GDM1 (cell line): ENCODE measurements around the gene CASP2.

Source experiments
- DNase-seq: peaks from one replicate; lab custom pipeline; 2025; lab: John Stamatoyannopoulos, UW

CASP2 gene

GRCh38 chr7:143331179-143331801, 43.1 kb downstream of the CASP2 start:
- DNase-seq = peak; percentile 36

GRCh38 chr7:143334244-143334643, 46.1 kb downstream of the CASP2 start:
- no peak for DNase-seq

GRCh38 chr7:143337216-143337615, 49.1 kb downstream of the CASP2 start:
- no peak for DNase-seq

- DNase-seq = no peak
Observed at GRCh38 chr7:143341842-143342241, 53.7 kb downstream of the CASP2 start.

GRCh38 chr7:143343596-143343995, 55.4 kb downstream of the CASP2 start:
- no peak for DNase-seq

DNA sequence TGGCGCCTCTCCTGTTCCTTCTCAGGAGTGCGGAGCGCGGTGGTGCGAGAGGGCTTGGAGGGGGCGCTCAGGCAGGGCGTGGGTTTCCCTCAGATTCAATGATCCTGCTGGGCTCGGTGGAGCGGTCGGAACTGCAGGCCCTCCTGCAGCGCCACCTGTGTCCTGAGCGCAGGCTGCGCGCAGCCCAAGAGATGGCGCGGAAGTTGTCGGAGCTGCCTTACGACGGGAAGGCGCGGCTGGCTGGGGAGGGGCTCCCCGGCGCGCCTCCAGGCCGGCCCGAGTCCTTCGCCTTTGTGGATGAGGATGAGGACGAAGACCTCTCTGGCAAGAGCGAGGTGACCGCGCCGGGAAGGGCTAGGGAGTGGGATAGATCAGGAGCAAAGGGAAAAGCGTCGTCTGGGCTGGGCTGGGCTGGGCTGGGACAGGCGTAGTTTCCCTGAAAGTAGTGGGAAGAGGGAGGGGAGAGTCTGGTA, 57.3 kb downstream of the CASP2 start:
- DNase-seq = no peak

GRCh38 chr7:143346018-143346417, 57.9 kb downstream of the CASP2 start:
- no peak for DNase-seq

- no peak for DNase-seq
Observed at GRCh38 chr7:143347950-143348349, 59.8 kb downstream of the CASP2 start.

DNA sequence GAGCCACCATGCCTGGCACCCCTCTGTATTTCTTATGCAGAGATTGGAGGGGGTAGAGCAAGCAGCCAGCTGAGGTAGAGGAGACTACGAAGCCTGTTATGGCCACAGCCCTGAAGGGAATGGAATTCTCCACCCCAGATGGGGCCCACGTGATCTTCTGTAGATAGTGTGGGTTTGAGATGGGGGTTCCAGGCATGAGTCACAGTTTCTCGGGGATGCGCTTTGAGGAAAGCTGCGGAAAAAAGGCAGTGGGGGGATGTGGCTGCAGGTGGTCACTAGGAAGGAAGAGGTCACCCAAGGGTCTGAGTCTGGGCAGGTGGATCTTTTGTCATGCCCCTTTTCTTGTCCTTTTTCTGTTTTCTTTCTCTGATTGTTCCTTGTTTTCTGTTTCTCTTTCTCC, 62.9 kb downstream of the CASP2 start:
- no peak for DNase-seq

- DNase-seq = no peak
Observed at GRCh38 chr7:143351574-143351973, 63.4 kb downstream of the CASP2 start.

GRCh38 chr7:143352531-143353002, 64.4 kb downstream of the CASP2 start:
- DNase-seq = no peak

- no peak for DNase-seq
Observed at GRCh38 chr7:143354376-143354775, 66.2 kb downstream of the CASP2 start.

GRCh38 chr7:143354965-143355364, 66.8 kb downstream of the CASP2 start:
- DNase-seq = no peak

- no peak for DNase-seq
Observed at GRCh38 chr7:143355450-143356385, 67.6 kb downstream of the CASP2 start.

DNA sequence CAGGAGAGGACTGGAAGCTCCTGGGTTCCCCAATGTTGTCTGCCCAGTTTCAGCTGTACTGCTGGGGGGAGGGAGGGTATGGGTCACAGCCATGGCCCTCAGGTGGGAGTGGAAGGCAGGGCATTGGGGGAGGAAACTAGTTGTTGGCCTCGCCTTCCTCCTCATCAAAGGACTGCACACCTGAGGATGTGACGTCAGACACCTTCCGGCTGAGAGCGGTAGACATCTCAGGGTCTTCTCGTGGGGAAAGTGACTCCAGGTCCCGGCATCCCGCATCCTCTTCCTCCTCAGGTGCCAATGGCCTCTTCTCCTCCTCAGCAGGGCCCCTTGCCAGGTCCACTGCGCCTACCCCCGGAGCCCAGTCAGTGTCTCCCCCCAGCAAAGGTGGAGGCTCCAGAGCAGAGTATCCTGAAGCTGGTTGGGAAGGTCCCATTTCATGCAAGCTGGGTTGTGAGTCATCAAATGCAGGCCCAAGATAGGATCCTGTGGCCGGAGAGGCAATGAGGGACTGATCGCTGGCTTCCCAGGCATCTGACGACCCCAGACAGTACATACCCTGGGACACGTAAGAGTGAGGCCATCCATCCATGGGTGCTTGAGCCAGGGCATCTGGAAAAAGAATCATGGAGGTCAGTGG, 68.4 kb downstream of the CASP2 start:
- no peak for DNase-seq
